Cortex of kidney (tissue), 1 donor: ENCODE data around the gene MYOCD.

Source experiments
- DNase-seq: peaks from one replicate; lab custom pipeline; 2025; lab: John Stamatoyannopoulos, UW

Gene MYOCD

GRCh38 chr17:12756786-12757185, 91.1 kb downstream of the MYOCD start:
- DNase-seq = no peak

- DNase-seq = no peak
These were observed 93.4 kb downstream of the MYOCD start for GRCh38 chr17:12759090-12759489.

DNA sequence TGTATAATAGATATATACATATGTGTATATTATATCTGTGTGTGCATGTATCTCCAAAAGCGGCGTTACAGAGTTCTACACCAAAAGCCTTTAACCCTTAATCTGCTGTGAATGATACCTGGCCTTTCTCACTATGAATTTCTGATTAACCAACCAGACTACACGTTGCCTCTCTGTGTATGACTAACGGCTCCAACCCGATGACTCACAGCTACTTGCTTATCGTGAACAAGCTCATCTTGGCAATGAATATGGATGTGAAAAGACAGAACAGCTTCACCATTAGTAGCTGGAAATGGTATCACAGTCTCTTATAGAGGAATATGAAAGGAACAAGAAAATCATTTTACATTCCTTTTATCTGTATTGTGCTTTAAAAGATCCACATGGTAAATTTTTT, 99.9 kb downstream of the MYOCD start:
- DNase-seq = no peak

DNA sequence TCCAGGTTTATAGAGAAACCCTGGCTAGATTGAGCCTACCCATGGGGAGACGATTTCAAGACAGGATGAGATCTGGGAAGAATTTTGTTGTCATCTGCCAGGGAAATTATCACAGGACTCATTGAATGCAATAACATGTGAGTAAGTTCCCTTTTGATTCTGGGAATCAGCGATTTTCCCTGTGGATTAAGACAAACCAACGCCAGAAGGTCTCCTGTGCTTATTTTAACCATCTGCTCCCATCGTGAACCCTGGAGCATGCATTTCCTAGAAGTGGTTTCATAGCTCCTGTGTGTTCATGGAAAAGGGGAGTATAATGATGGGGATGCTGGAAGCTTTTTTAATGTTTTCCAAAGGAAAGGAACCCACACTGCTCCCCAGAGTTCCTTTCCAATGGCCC, 102.6 kb downstream of the MYOCD start:
- no peak for DNase-seq

GRCh38 chr17:12769981-12770380, 104.3 kb downstream of the MYOCD start:
- DNase-seq = no peak

DNA sequence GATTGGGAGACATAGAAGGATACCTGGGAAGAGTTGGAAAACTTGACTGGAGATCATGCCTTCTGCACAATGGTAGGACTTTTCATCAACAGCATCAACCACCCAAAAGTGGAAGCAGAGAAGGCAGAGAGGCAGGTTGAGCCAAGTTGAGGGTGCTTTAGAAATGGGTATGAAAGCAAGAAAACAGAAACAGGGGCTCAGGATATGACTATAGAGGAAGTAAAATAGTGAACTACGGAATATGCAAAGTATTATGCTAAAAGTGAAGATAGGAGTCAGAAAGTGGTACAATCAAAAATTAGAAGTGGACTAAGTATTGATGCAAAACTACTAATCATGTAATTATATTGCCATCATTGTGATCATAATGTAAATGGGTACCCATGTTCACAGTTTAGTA, 107.5 kb downstream of the MYOCD start:
- no peak for DNase-seq

- peak; percentile 22 for DNase-seq
These were observed 123.4 kb downstream of the MYOCD start for GRCh38 chr17:12789075-12789480.

DNA sequence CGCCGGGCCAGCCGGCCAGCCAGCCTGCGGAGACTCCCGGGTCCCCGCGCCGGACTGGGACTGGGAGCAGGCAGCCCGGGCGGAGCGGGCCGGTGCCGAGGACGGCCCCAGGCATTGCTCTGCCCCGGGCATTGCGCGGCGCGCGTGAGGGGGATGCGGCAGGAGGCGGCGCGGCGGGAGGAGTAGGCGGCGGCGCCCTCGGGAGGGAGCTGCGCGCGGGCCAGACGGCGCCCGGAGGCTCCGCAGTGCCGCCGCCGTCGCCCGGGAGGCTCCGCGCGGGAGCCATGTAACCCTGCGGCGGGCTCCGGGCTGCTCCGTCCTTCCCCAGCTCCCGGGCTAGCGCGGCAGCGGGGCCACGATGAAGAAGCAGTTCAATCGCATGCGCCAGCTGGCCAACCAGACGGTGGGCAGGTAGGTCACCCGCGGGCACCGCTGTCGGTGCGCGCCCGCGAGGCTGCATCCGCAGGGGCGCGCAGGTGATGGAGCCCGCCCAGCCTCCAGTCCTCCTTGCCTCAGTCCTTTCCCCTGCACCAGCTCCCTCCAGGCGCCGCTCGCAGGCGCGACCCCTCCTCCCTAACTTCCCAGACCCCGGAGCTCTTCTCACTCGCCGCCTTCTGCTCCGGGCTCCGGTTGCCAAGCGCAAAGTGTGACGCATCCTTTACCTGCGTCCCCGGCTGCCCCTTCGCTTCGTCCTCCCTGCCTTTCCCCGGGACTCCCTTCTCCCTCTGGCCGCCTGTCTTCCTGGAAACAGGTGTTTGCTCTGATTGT, 124.0 kb downstream of the MYOCD start, which contains the start of gene ARHGAP44:
ARHGAP44 (plus strand) TSS at position 18 of the 768 bp plus-strand sequence; CDS start at position 359, 341 bp downstream.
- DNase-seq = no peak

- no peak for DNase-seq
These were observed 124.8 kb downstream of the MYOCD start for GRCh38 chr17:12790249-12791106.

GRCh38 chr17:12794919-12795532, 129.3 kb downstream of the MYOCD start:
- no peak for DNase-seq

- no peak for DNase-seq
These were observed 135.2 kb downstream of the MYOCD start for GRCh38 chr17:12800855-12801365.

DNA sequence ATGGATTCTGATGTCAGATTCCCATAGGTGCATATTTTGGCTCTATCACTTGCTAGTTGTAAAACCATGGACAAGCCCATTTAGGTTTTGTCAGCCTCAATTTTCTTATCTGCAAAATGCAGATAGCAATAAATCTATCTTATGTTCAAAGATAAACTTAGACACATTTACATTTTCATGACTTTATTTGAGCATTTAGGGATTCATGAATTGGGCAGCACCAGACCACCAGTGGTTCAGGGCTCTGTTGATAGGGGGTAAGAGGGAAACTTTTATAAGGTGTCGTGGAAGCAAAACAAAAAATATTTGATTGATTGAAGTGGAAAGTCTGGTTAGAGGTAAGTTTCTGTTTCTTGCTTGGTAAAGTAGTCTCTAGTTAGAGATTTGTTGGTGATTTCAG, 140.9 kb downstream of the MYOCD start:
- no peak for DNase-seq

- DNase-seq = no peak
These were observed 143.0 kb downstream of the MYOCD start for GRCh38 chr17:12808723-12809122.

- DNase-seq = no peak
These were observed 147.2 kb downstream of the MYOCD start for GRCh38 chr17:12812877-12813276.

- no peak for DNase-seq
These were observed 148.0 kb downstream of the MYOCD start for GRCh38 chr17:12813664-12814063.

GRCh38 chr17:12814718-12815117, 149.0 kb downstream of the MYOCD start:
- no peak for DNase-seq

DNA sequence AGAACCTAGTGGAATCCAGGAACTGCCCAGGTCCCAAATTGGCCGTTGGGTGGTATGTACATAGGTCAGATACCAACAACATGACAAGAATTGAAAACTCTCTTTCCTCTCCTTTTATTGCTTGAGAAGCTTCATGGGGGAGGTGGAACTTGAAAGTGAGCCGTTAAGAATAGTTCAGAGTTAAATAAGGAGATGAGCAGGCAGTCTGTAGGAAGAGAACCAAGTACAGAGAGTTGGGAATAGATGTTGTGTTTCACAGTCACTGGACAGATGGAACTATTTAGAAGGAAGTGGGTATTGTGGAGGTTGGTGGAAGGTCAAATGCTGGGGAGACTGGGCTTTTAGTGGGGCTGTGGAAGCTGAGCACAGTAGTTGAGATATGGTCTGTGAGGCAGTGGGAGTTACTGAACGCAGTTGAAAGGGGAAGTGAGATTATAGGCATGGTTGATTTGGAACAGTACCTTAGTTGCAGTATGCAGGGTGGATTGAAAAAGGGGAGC, 150.0 kb downstream of the MYOCD start:
- DNase-seq = no peak
